ENCODE results near the gene CRYBG1.
"Not testable (repeated sequence)": the region's sequence is repeated elsewhere in the genome, so short reads cannot be mapped to it uniquely, and the experiment has no call there.

CRYBG1 gene

GRCh38 chr6:106534004-106534403 is 173.5 kb downstream of the CRYBG1 start:
- H3K9me3 ChIP-seq (ENCODE audit: control insufficient read depth, insufficient read depth, low read length) = no peaks in the 10 kb centered on the region
- no peaks in the 10 kb centered on the region for H3K36me3 ChIP-seq (ENCODE audit: insufficient read depth, low read length)
- no peak overlapping the region for H3K9ac ChIP-seq (ENCODE audit: low read depth, low read length)
- H3K4me1 ChIP-seq (ENCODE audit: insufficient read depth, low read length) = peaks cover 28% of the 10 kb centered on the region

DNA sequence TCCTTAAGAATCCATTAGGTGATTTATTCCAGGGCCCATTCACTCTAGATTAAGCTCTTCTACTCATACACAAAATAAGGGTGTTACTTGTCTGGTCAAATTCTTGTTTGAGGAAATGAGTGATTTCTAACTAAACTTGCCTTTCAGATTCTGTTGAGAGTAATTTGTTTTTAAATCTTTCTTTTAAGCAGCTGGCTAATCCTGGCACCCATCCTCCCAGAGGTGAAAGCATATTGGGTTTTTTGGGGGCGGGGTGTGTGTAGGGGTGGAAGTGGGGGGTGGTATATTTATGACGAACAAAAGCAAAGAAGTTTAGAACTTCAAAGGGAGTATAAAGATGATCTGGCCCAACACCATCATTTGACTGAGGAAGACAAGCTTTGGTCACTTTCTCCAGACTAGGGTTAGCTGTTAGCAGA is 174.1 kb downstream of the CRYBG1 start:
- Histone ChIP-seq H3K4me1 (ENCODE audit: insufficient read depth, low read length) (peaks cover 28% of the 10 kb centered on the region), H3K9me3 (ENCODE audit: control insufficient read depth, insufficient read depth, low read length) (no peaks in the 10 kb centered on the region), H3K36me3 (ENCODE audit: insufficient read depth, low read length) (no peaks in the 10 kb centered on the region), H3K9ac (ENCODE audit: low read depth, low read length) (no peak overlapping the region)

- Histone ChIP-seq H3K36me3 (ENCODE audit: insufficient read depth, low read length) (no peaks in the 10 kb centered on the region), H3K9ac (ENCODE audit: low read depth, low read length) (no peak overlapping the region), H3K4me1 (ENCODE audit: insufficient read depth, low read length) (peaks cover 30% of the 10 kb centered on the region), H3K9me3 (ENCODE audit: control insufficient read depth, insufficient read depth, low read length) (no peaks in the 10 kb centered on the region)
These were observed 174.5 kb downstream of the CRYBG1 start for GRCh38 chr6:106535012-106535411.

- H3K9ac ChIP-seq (ENCODE audit: low read depth, low read length) = no peak overlapping the region
- no peaks in the 10 kb centered on the region for H3K9me3 ChIP-seq (ENCODE audit: control insufficient read depth, insufficient read depth, low read length)
- no peaks in the 10 kb centered on the region for H3K36me3 ChIP-seq (ENCODE audit: insufficient read depth, low read length)
- H3K4me1 ChIP-seq (ENCODE audit: insufficient read depth, low read length) = peaks cover 24% of the 10 kb centered on the region
These were observed 175.8 kb downstream of the CRYBG1 start for GRCh38 chr6:106536357-106536756.

- H3K36me3 ChIP-seq (ENCODE audit: insufficient read depth, low read length) = no peaks in the 10 kb centered on the region
- H3K9ac ChIP-seq (ENCODE audit: low read depth, low read length) = no peak overlapping the region
- no peaks in the 10 kb centered on the region for H3K9me3 ChIP-seq (ENCODE audit: control insufficient read depth, insufficient read depth, low read length)
- H3K4me1 ChIP-seq (ENCODE audit: insufficient read depth, low read length) = peaks cover 21% of the 10 kb centered on the region
These were observed 176.3 kb downstream of the CRYBG1 start for GRCh38 chr6:106536851-106537250.

- no peaks in the 10 kb centered on the region for H3K36me3 ChIP-seq (ENCODE audit: insufficient read depth, low read length)
- no peaks in the 10 kb centered on the region for H3K9me3 ChIP-seq (ENCODE audit: control insufficient read depth, insufficient read depth, low read length)
- H3K4me1 ChIP-seq (ENCODE audit: insufficient read depth, low read length) = peaks cover 21% of the 10 kb centered on the region
- no peak overlapping the region for H3K9ac ChIP-seq (ENCODE audit: low read depth, low read length)
These were observed 177.1 kb downstream of the CRYBG1 start for GRCh38 chr6:106537662-106538061.

- Histone ChIP-seq H3K9me3 (ENCODE audit: control insufficient read depth, insufficient read depth, low read length) (no peaks in the 10 kb centered on the region), H3K9ac (ENCODE audit: low read depth, low read length) (no peak overlapping the region), H3K4me1 (ENCODE audit: insufficient read depth, low read length) (peaks cover 17% of the 10 kb centered on the region), H3K36me3 (ENCODE audit: insufficient read depth, low read length) (no peaks in the 10 kb centered on the region)
These were observed 177.6 kb downstream of the CRYBG1 start for GRCh38 chr6:106538145-106538544.

DNA sequence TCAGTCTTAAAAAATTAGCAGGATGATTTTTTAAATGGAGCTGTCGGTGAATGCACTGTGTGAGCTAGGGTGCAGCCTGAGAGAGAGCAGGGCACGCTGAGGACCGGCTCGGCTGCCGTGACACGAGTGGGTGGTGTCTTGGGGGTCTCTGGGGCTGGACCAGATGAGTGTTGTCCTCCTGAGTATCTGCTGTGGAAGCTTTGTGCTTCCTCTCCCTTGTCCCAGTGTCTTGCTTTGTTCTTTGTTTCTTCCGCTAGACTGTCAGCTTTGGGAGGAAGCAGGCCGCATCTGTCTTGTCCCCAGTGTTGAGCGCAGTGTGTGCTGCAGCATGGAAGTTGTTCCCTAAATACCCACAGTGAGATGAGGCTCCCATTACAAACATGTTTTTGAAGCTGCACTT is 179.4 kb downstream of the CRYBG1 start:
- Histone ChIP-seq H3K36me3 (ENCODE audit: insufficient read depth, low read length) (no peaks in the 10 kb centered on the region), H3K9ac (ENCODE audit: low read depth, low read length) (no peak overlapping the region), H3K9me3 (ENCODE audit: control insufficient read depth, insufficient read depth, low read length) (no peaks in the 10 kb centered on the region), H3K4me1 (ENCODE audit: insufficient read depth, low read length) (peaks cover 13% of the 10 kb centered on the region; the same call in 1 of the 2 replicates)

- H3K9me3 ChIP-seq (ENCODE audit: control insufficient read depth, insufficient read depth, low read length) = no peaks in the 10 kb centered on the region
- H3K9ac ChIP-seq (ENCODE audit: low read depth, low read length) = no peak overlapping the region
- no peaks in the 10 kb centered on the region for H3K36me3 ChIP-seq (ENCODE audit: insufficient read depth, low read length)
- H3K4me1 ChIP-seq (ENCODE audit: insufficient read depth, low read length) = peaks cover 13% of the 10 kb centered on the region; the same call in 1 of the 2 replicates
These were observed 179.9 kb downstream of the CRYBG1 start for GRCh38 chr6:106540432-106540831.

DNA sequence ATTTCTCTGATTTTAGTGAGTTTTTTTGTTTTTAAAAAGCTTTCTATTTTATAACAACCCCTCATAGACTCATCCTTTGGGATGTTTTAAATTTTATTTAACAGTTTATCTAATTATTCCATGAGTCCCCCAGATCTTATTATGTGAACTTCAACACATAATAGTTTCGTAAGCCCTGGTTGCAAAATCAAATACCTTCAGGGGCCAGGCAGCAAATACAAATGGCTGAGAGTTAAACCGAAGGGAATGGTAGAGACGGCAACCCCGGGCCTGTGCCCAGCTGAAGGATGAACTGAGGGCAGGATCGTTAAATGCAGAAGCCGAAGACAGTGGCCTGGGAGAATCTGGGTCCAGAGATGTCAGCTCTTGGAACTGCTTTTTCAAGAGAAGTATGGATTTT is 180.4 kb downstream of the CRYBG1 start:
- no peaks in the 10 kb centered on the region for H3K9me3 ChIP-seq (ENCODE audit: control insufficient read depth, insufficient read depth, low read length)
- H3K36me3 ChIP-seq (ENCODE audit: insufficient read depth, low read length) = no peaks in the 10 kb centered on the region
- H3K4me1 ChIP-seq (ENCODE audit: insufficient read depth, low read length) = peaks cover 13% of the 10 kb centered on the region; the same call in 1 of the 2 replicates
- H3K9ac ChIP-seq (ENCODE audit: low read depth, low read length) = no peak overlapping the region

DNA sequence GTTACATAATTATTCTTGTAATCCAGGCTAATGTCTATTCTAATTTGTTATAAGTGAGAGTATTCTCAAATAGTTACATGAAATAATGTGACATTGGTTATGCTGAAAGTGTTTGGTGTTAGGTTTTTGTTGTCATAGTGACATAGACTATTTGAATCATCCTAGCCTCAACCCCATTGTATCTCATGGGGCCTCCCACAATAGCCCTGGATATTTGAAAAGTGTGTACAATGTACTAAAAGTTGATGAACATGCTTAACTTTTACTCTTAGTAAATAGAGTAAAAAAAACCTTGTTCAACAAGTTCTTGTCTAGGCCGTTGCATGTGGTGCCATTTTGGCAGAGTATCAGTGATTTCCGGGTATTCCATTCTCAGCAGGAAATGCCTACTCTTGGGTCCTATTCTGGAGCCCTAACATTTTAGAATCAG is 185.8 kb downstream of the CRYBG1 start:
- Histone ChIP-seq H3K36me3 (ENCODE audit: insufficient read depth, low read length) (no peaks in the 10 kb centered on the region), H3K4me1 (ENCODE audit: insufficient read depth, low read length) (peaks cover 24% of the 10 kb centered on the region), H3K9ac (ENCODE audit: low read depth, low read length) (no peak overlapping the region), H3K9me3 (ENCODE audit: control insufficient read depth, insufficient read depth, low read length) (no peaks in the 10 kb centered on the region)

DNA sequence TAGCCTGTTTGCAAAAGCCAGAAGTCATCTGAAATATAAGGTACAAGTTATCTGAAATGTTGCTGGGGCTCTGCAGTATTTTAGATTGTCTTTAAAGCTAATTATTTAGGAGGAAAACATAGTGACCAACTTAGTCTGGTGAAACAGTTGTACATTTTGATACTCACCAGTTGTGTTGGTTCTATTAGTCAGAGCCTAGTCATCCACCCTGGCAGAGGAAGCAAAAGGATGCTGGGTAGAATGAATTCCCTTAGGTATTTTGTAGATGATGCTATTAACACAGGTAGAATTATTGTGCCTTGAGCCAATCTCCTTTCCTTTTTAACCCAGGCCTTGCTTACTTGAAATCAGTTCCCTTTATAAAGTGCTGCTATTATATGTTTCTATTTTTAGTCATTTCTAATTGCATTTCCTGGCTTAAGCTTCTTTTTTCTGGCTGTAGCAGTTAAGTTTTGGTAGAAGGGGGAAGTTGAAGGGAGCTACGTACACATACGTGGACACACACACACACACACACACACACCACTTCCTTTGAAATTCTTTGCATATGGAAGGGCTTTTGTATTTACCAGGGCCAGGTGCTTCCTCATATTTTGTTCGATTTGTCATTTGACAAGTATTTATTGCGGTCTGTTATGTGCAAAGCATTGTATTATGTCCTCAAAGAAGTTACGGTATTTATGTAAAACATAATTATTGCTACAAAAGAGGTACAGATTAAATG is 186.3 kb downstream of the CRYBG1 start:
- H3K9me3 ChIP-seq (ENCODE audit: control insufficient read depth, insufficient read depth, low read length) = no peaks in the 10 kb centered on the region
- no peak overlapping the region for H3K9ac ChIP-seq (ENCODE audit: low read depth, low read length)
- H3K4me1 ChIP-seq (ENCODE audit: insufficient read depth, low read length) = peaks cover 24% of the 10 kb centered on the region
- no peaks in the 10 kb centered on the region for H3K36me3 ChIP-seq (ENCODE audit: insufficient read depth, low read length)

DNA sequence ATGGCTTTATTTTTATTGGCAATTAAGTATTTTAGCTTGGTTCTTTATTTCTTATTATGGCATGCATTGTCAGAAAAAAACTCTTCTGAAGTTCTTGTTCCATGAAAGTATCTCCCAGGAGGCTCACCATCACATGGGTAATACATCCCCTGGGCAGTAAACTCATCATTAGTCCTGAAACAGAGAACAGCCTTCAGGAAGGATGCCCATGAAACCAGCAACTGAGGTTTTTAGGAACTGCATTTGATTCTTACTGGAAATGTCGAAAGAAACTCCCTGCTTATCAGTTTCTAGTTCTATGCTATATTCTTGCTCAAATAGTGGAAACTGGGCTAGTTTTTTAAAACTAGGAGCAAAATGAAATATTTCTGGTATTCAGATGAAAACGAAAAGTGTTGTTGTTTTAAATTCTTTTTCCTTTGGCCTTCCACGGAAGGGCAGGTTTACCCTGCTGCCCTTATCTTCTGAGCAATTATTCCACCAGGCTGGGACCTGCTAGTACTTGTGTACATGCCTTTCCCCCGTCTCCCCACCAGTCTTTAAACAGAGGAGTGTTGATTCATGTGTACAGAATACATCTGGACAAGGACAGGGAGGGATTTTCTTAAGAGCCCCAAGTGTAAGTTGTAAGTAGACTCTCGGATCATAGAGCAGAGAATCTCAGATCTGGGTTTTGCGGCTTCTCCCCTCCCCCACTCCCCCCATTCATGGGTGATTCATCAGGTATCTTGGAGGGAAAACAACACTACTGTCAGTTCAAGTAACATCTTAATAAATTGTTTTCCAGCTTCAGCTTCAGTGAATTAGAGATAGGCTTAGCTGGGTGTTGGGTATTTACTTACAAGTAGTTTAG is 187.3 kb downstream of the CRYBG1 start:
- Histone ChIP-seq H3K4me1 (ENCODE audit: insufficient read depth, low read length) (peaks cover 24% of the 10 kb centered on the region), H3K9me3 (ENCODE audit: control insufficient read depth, insufficient read depth, low read length) (no peaks in the 10 kb centered on the region), H3K9ac (ENCODE audit: low read depth, low read length) (no peak overlapping the region), H3K36me3 (ENCODE audit: insufficient read depth, low read length) (no peaks in the 10 kb centered on the region)

GRCh38 chr6:106548926-106549455 is 188.5 kb downstream of the CRYBG1 start:
- H3K9ac ChIP-seq (ENCODE audit: low read depth, low read length); H3K36me3 ChIP-seq (ENCODE audit: insufficient read depth, low read length); H3K9me3 ChIP-seq (ENCODE audit: control insufficient read depth, insufficient read depth, low read length): not testable (repeated sequence)
- peaks cover 24% of the 10 kb centered on the region for H3K4me1 ChIP-seq (ENCODE audit: insufficient read depth, low read length)

GRCh38 chr6:106549521-106549920 is 189.0 kb downstream of the CRYBG1 start:
- Histone ChIP-seq H3K36me3 (ENCODE audit: insufficient read depth, low read length) (no peaks in the 10 kb centered on the region), H3K9ac (ENCODE audit: low read depth, low read length) (no peak overlapping the region), H3K9me3 (ENCODE audit: control insufficient read depth, insufficient read depth, low read length) (no peaks in the 10 kb centered on the region), H3K4me1 (ENCODE audit: insufficient read depth, low read length) (peaks cover 24% of the 10 kb centered on the region)
